HG02759 (cell line): ENCODE measurements around the gene ARHGAP36.

Source experiments
- ATAC-seq: cut with Tn5 transposase; IDR thresholded peaks from one replicate; pipeline ENCODE4 v1.9.1; 2021; ENCODE audit warnings: mild to moderate bottlenecking, moderate library complexity; ENCODE audit not compliant: unreplicated experiment

The ARHGAP36 gene

GRCh38 chrX:131068945-131069719 is 11.0 kb downstream of the ARHGAP36 start:
- ATAC-seq, result peak; percentile 53

DNA sequence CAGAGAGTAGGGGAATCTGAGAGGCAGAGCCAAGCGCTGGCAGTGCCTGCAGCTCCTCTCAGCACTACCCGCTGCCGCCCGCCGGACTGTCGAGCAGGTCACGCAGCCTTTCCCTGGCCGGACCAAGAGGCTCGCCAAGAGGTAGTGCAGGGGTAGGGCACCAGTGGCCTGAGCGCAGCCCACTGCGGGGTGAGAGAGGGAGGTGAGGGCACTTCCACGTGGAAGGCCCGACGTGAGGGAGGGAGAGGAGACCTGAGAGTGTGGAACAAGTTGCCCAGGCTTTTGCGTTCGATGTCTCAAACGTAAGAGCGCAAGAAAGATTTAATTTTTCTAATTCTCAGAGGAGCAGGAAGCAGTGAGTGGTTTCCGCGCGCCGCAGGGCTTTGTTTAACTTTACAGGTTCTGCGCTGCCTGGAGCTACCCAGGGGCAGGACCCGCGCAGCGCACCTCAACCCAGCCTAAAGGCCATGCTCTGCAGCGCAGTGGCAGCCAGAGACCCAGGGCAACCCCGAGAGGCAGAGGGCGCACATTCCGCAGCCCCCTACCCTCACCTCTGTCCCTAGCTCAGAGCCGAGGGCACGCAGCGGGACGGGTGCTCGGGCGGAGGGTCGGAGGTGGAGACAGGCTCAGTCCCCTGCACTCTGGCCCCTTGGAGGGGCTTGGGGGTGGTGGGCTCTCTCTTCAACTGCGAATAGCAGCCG is 14.9 kb downstream of the ARHGAP36 start:
- ATAC-seq, result no peak

GRCh38 chrX:131073607-131074006 is 15.5 kb downstream of the ARHGAP36 start:
- no peak for ATAC-seq

DNA sequence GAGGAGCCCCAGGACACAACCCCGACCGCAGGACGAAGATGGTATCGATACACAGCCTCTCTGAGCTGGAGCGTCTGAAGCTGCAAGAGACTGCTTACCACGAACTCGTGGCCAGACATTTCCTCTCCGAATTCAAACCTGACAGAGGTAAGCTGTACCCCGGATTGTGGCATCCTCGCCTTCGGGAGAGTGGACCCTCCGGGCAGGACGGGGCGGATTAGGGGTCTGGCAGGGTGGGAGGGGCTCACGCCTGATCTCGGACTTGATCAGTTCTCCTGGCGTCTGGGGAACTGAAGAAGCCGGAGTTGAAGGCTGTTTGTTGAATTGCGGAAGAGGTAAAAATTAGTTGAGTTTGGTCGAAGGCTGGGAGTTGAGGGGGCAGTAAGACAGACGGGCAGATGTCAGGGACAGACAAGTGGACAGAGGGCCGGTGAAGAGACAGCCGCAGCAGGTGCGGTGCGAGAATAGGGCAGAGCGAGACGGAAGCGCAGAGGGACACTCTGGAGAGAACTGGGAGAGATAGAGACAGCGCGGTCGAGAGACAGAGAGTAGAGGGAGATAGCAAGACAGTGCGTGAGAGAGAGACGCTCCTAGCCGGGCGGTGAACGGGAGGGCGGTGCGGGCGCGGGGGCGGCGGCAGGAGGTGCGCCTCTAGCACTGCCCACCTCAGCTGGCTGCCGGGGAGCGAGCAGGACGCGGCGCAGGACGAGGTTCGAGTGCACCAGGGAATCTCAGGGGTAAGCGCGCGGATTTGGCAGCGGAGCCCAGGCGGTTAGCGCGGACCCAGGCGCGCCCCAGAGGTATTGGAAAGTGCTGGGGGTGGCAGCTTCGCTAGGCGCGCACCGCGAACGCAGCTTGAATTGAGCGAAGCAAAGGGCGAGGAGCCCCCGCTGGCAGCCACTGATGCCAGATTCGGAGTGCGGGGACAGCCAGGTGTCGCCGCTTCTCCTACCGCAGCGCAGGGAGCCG is 23.9 kb downstream of the ARHGAP36 start:
- ATAC-seq, result no peak

- no peak for ATAC-seq
Measured at GRCh38 chrX:131083510-131084142, 25.5 kb downstream of the ARHGAP36 start.

DNA sequence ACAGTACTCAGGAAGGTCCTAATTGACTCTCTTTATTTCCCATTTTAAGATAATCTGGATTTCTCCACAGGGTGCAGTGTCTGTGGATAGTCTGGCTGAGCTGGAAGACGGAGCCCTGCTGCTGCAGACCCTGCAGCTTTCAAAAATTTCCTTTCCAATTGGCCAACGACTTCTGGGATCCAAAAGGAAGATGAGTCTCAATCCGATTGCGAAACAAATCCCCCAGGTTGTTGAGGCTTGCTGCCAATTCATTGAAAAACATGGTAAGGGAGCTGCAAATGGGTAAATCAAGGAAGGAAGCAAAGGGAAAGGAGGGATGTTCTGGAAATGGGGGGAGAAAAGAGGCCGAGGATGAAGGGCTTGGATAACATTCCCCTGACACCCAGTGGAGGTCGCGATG is 26.0 kb downstream of the ARHGAP36 start:
- no peak for ATAC-seq

GRCh38 chrX:131136776-131137175 is 78.6 kb downstream of the ARHGAP36 start:
- no peak for ATAC-seq

GRCh38 chrX:131139072-131139471 is 80.9 kb downstream of the ARHGAP36 start:
- ATAC-seq, result no peak
